GM08714 (cell line): ENCODE measurements around the gene EFHD1.

ENCODE experiments used
- H3K4me3 ChIP-seq: fragments of 200-500 bp; sonication (Bioruptor generic); 2 replicates; pipeline ENCODE4 v1.5.1; 2014; ENCODE audit warnings: mild to moderate bottlenecking, low read length, inconsistent platforms
- ZNF274 ChIP-seq: IDR thresholded peaks from 2 replicates; pipeline ENCODE4 v1.6.1; 2012; ENCODE audit warnings: mild to moderate bottlenecking, low read depth, low read length

Gene EFHD1

GRCh38 chr2:232721261-232721660 is 87.9 kb downstream of the EFHD1 start:
- no peak overlapping the region for H3K4me3 ChIP-seq
- no peak for TF ChIP-seq ZNF274

GRCh38 chr2:232721882-232722281 is 88.5 kb downstream of the EFHD1 start:
- TF ChIP-seq ZNF274 = no peak
- H3K4me3 ChIP-seq = no peak overlapping the region

- TF ChIP-seq ZNF274 = no peak
- H3K4me3 ChIP-seq = no peak overlapping the region
Measured at GRCh38 chr2:232723027-232723426, 89.6 kb downstream of the EFHD1 start.

- TF ChIP-seq ZNF274 = no peak
- H3K4me3 ChIP-seq = no peak overlapping the region
Measured at GRCh38 chr2:232728785-232729184, 95.4 kb downstream of the EFHD1 start.

GRCh38 chr2:232731470-232731869 is 98.1 kb downstream of the EFHD1 start:
- H3K4me3 ChIP-seq = no peak overlapping the region
- TF ChIP-seq ZNF274 = no peak
